Left kidney (tissue), 2 donors: ENCODE measurements around the gene SFXN5. TPM values are rescaled to one million over a fixed set of nuclear protein-coding genes. Genes with fewer than 3 reads are reported as not detected.
A peak's percentile ranks its signal among the peaks of the same experiment; 100 is the strongest.

Experiments
- DNase-seq: peaks from one replicate; pipeline ENCODE4 v3.0.0-alpha.2; 2013
- polyA plus RNA-seq: library from polyadenylated mRNA; unstranded; fragments of 120-200 nt; gene quantifications from one replicate; pipeline ENCODE4 v1.2.1, GENCODE V29; 2013; ENCODE audit not compliant: insufficient read length

The SFXN5 gene
- polyA plus RNA-seq, 1 donor: 26.3 TPM

DNA sequence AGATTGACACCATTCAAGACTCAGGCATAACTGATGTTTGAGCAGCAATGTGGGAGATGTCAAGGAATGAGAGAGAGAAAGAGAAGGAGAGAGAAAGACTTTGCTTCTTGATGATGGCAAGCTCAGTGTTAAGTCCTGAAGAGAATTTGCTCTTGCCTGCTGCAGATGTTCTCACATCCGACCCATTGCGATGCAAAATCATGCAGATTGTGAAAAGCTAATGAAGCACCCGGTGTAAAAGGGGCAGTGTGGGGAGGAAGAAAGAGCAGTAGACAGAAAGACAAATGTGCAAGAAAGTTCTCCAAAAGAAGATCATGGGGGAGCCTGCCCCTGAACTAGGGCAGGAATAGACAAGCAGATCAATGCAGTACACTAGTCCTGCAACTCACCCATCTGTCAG lies 96.5 kb downstream of the SFXN5 start:
- DNase-seq: no peak

DNA sequence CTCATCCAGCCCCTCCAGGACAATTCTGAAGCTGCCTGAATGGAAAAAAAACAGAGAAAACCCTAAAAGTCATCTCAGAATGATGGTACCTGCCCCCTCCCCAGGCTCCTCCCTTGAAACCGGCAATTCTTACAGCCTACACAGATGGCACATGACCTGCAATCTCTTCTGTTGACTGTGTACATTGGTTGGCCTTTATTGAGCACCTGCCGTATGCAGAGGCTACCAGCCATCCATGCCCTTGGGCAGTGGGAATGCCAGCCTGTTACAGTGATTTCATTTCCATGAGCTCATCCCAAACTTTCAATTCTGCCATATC lies 97.1 kb downstream of the SFXN5 start:
- DNase-seq: no peak

DNA sequence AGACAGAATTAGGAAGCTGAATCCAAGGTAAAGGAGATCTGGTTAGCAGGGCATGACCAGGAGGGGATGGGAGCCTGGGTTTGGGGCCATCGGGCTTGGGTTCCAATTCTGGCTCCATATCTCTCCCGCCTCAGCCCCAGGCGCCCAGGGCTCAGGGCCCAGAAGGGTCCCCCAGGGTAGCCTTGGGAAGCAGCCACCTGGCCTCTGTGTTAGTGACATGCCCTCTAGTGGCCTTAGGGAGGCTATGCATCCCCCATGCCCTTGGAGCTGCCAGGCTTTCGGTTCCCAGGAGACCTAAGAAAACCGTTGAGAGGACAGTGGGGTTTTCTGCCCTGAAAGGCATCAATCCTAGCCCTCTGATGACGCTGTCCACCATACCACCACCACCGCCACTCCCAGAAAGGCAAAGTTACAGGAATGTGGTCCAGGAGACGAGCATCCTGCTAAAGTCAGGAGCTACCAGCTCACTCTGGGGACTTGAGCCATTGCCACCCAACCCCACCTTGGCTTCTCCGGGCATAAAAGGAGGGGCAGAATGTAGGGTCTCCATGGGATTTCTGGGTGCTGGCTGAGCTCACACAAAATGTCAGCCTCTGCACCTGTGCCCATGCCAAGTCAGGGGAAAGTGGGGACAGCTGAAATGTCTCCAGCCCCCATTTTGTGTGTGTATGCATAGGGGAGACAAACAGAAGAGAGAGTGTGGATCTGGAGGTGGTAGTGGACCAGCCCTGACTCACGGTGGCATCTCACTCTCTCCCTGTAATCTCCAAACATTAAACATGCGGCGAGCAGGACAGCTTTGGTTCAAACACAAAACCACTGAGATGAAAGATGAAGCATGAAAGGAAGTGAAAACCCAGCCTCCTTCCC lies 97.7 kb downstream of the SFXN5 start:
- DNase-seq: peak; percentile 48

DNA sequence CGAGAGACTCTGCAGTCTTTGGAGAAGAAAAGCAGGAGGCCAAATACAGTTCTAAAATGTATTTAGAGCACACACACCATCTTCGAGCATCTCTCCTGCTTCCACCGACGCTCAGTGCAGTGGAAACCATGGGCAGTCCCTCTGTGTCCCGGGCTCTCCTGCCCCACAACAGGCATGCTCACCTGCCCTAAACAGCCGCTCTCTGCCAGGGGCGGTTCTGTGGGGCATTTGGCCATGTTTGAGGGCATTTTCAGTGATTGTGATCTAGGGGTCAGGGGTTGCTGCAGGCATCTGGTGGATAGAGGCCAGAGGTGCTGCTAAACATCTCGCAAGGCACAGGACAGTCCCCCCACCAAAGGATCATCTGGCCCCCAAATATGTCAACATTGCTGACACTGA lies 98.4 kb downstream of the SFXN5 start:
- no peak for DNase-seq

DNA sequence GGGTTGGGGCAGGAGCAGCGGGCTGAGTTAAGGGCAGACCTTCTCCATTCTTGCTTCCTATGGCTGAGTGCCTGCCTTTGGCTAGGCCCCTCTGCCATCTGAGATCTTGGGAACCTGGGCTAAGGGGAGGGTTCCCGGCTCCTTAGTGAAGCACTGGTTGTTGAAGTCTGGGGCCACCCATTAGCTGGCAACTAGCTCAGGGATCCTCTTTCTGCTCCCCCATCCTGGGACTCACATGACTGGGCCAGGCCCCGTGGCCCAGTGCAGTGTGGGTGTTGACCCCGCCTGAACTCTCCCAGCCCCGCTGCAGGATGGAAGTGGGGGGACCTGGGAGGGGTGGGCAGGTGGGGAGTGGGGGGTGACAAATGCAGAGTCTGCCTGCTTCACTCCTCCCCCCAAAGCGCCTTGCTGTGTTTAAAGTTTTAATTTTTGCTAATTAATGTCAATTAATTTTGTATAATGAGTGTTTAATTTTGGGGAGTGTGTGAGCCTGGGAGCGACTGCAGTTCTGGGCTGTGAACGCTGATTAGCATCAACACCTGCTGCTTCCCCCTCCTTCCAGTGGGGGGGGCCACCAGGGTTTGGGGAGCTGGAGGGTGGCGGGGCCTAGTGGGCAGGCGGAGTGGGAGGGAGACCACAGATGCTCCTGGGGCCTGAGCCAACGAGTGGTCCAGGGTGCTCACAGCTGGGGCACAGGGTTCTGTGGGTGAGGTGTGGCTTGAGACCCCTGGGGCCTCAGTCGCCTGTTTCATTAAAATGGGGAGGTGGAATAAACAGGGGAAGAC lies 99.0 kb downstream of the SFXN5 start:
- no peak for DNase-seq

DNA sequence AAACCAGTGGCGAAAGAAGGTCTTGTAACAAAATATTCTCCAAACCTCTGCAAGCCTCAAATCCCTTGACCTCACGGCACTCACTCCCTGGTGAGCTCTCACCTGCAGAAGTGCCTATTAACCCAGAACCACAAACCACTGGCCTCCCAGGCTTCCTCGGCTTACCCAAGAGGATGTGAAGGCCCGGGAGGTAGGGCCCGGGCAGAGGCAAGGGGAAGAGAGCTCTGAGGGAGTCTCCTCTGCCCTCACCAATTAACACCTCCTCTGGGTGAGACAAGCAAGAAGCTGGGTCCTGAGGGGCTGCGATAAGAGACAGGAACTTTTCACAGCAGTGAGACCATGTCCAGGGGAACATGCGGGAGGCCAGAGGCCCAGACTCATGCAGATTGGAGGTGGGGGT lies 100.5 kb downstream of the SFXN5 start:
- DNase-seq: no peak

DNA sequence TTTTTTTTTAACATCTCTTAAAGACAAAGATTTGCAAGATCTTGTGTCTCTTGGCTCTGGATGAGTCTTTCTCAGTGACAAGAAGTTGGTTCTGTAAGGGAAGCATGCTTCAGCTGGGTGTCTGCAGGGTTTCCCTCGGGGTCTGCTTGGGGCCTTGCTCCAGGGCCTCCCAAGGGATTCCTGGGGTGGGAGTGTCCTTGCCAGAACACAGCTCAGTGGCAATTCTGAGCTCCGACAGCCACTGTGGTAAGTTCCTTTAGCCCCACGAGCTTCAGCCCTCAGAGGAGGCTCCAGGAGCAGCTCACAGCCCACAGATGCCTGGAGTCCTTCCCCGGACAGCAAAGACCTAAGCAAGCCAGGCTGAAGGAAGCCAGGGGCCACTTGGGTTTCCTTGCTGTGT lies 101.8 kb downstream of the SFXN5 start:
- DNase-seq: no peak

DNA sequence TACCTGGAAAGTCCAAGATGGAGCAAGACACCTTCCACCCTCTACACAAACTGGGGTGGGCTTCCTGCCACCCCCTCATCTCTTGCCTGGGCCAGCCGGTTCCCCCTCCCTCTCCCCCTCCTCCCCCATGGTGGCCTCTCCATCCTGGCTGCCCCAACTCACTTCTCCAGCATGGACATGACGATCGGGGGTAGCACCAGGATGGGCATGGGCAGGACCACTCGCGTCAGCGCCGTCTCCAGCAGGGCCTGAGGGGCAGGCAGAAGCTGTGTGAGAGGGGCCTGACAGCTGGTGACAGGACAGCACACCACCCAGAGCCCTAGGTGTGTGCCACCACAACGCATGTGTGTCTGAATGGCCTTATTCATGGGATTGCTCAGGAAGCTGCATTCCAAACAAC lies 103.2 kb downstream of the SFXN5 start:
- no peak for DNase-seq

DNA sequence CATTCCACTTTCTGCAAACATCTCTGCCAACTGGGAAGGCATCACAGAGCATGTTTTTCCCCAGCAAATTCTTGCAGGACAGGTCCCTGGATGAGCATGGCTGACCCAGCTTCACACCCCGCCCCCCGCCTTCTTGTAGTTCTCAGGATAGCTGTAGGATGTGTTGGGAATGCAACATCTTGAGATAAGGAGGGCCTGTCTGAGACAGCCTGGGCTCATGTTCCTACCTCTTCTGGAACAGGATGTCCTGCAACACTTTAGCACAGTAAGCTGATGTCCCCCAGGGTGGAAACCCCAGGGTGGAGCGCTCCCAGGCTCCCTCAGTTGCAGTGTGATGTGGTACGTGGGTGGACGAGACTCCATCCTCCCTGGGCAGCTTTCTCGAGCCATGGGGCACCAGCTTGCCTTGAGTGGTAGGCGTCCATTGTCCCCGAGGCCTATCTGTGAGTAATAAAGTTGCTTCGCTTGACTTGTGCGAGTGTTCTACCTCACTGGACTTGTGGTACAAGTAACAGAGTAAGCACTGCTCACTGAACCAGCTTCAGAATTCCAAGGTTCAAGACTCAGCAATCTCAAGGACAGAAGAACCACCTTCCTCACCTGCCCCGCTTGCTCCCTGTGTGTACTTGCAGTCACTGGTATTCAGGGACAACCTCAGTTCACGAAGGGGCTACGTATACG lies 105.6 kb downstream of the SFXN5 start:
- DNase-seq: no peak

DNA sequence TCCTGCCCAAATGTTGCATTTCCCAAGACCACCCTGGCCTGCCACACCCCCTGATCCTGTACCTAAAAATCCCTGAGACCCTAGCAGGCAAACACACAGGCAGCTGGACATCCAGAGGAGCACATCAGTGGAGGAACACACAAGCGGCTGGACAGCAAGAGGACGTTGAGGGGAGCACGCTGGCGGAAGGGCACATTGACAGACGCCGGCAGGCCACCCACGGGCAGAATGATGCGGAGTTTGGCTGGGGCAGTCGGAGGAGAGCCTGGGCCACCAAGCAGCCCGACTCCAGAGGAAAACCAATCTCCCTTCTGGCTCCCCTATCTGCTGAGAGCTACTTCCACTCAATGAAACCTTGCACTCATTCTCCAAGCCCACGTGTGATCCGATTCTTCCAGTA lies 106.5 kb downstream of the SFXN5 start:
- no peak for DNase-seq

DNA sequence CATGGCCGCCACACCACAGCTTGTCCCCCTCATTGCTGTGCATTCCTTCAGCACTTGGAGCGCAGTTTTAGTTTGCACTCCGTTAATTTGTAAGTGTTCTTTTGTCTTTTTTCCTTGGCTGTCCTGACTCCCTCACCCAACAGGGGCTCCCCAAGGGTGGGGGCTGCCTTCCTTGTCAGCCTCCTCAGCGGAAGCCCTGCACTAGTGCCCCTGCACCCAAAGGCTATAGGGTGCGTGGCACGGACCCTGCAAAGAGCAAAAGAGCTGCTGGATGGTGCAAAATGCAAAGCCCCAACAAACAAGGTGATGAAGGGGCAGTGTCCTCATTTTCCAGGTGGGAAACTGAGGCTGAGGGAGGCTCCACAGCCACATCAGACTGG lies 107.4 kb downstream of the SFXN5 start:
- DNase-seq: no peak

DNA sequence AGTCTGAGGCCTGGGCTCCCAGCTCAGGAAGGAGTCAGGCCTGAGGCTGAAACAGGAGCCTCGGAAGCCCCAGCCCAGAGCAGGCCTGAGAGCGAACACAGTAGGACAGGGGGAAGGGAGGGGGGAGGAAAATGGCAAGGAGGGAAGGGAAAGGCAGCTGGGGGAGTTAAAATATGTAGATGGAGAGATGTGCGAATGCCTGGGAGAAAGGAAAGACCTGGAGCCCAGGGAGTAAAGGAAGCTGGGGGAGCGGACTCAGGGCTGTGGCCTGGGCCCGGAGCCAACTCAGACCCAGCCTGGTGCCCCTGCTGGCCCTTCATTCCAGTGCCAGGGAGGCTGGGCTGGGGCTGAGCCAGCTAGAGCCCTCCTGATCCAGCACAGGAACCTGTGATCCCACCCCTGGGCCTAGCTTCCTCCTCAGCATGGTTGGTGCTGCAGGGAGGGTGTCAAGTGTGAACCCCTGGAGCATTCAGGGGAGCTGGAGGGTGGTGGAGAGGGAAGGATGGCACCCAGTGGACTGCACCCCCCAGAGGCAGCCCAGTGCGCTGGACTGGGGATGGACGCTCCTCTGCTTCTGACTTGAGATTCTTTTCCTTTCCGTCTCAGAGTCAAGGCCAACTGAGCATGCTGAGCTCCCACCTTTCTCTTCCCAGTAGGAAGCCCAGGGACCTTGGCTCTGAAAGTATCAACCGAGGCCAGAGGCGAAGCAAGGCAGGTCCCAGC lies 107.9 kb downstream of the SFXN5 start:
- no peak for DNase-seq

DNA sequence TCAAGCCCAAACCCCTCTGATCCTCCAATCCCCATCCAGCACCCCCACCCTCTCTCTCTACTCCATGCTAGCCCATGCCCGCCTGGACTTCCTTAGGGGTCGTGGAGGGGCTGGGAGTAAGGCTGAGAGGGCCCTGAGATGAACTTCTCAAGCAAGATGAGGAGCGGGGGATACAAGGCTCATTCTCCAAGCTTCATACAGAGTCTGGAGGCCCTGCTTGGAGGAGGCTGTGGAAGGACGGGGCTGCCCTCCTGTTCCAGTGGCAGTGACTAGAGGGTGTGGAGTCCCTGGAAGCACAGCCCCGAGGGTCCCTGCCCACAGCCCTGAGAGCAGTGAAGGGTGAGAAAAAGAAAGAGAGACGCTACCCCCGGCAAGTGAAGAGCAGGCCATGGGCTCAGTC lies 108.6 kb downstream of the SFXN5 start:
- no peak for DNase-seq

DNA sequence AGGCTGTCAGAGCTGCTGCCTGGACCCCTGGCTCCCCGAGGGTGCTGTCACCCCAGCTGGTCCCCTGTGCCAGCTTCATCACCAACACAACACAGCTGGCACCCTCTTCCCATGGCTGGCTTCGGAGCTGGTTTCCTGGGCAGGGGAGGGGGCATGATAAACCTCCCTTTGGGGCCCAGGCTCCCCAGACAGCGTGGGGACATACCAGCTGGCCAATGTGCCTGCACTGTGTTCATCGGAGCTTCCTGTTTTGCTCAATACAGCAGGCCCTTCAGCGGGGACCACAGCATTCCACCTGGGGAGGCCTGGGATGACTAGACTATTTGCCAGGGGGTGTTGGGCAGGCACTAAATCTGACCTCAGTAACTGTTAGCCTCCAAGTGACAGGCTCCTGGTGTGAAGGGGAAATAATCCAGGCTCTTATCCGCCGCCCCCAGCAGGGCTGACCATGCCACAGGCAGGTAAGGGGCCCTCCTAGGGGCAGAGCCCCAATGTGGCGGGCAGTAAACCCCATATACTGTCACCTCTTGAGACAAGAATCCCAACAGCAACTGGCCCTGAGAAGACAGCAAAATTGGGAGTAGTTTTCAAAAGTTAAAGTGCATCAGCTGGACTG lies 109.6 kb downstream of the SFXN5 start:
- no peak for DNase-seq

DNA sequence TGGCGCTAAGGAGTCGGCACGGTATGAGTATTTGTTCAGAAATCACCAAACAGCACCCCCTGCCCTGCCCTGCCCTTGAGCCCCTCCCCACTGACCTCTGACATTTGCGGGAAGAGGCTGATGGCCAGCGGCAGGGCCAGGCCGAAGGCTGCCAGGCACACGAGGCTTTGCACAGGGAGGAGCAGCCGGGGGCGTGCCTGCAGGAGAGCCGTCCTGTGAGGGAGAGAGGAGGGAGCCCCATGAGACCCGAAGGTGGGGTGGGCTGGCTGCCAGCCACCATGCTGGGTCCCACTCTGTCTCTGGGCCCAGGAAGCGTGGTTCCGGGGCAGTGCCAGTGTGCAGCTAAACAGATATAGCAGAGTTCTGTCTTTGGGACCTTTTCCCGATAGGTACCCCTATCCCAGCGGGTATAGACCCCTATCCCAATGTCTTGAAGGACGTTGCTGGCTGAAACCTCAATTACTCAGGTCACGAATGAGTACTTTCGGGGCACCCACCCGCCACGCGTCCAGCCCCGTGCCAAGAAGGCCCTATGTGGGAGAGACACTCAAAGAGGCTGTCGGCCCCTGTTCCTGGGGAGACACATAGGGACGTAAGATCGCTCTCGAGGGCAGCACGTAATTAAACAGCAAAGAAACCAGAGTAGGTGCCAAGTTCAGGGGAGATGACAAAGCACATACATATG lies 110.3 kb downstream of the SFXN5 start:
- DNase-seq: no peak

DNA sequence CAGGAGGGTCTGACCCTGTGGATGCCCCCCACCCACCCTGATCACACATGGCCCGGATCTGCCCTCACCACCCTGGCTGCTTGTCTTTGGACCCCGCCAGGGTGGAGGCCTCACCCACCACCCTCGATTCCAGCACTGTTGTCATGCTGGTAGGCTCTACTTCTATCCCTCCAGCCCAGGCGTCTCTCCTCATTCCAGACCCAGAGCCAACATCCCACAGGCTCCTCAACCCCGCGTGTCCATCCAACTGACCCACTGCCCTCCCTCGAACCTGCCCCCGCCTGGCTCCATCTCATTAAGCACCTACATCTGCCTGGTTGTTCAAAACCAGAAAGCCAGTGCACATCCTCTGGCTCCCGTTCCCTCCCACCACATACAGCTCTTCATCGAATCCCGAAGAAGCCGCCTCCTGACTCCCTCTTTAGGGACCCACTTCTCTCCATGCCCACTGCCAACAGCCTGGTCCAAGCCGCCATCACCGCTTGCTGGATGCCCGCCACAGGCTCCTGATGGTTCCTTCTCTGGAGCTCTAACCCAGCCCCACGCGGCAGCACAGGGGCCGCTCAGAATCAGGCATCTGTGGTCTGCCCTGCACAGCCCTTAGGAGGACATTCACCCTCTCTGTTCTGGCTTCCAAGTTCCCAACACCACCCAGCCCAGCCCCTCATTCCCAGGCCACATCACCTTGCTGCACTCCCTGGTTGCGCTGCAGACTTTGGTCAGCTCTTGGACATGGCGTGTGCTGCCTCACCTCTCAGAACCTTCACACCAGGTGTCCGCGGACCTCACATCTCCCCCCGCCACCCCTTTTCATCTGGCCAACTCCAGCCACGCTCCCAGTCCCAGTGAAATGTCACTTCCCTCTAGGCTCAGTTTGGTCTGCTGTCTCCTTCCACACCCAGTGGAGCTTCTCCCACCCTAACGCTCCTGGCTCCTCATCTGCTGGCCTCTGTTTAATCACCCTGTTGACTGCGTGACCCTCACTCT lies 111.2 kb downstream of the SFXN5 start:
- DNase-seq: no peak

DNA sequence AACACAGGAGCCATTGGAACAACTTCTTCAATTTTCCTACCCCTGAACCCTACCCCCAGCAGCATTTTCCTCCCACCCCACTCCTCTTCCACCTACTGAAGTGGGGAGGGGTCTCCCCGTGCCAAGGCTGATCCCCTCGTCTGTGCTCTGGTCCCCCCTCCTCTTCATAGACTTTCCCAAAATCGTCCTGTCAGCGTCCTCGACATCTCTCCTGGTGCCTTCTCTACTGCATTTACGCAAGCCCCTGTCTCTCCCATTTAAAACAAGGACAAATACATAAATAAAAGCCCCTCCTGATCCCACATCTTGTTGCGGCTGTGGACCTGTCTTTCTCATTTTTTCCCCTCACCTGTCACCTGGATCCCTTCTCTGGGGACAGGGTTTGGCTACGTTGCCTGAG lies 112.0 kb downstream of the SFXN5 start:
- no peak for DNase-seq

DNA sequence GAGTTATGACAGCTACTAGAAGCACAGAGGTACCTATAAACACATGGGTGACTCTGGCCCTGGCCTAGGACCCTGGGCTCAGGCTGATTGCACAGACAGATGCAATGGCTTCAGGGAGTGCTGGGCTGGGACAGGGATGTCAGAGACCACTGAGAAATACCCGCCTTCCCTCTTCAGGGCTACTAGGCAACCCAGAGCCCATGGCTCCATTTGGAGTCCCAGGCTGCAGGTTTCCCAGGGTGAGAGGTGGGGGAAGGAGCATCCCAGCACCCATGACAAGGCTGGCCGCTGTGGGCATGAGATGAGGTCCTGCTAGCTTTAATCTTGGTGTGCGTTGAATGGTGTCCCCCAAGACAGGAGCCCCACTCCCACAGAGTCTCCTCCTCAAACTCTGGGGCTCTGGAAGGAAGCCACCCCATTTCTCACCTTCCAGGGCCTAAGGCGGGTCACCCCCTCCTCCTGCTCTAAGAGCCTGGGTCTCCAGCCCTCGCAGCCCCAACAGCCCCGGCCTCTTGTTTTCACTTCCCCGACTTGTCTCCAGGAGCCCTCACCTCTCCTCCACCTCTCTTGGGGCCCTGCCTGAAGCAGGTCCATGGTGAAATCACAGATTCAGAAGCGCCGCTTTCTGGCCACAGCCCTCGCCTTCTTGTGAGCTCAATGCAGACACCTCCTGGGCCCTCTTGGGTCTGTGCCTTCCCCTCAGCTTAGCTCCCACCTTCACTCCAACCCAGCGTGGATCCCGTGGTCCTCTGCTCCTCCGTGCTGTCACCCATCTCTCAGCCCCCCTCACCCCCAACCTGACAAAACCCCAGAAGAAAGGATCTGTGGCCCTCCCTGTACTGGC lies 112.7 kb downstream of the SFXN5 start:
- DNase-seq: no peak

DNA sequence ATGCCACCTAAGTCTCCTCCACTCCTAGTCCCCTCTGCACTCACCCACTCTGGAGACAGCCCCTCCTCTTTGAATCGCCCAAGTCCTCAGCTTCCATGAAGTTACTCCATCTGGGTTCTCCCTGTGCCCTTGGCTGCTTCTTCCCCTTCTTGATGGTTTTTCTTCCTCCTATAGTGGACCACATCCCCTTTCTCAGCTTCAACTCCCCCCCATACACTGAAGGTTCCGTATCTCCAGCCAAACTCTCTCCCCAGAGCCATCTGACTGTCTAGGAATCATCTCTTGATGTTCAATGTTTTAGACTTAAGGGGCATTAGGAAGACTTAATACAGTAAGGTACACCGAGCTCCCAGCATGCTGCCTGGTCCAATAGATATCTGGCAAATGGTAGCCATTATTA lies 114.6 kb downstream of the SFXN5 start:
- DNase-seq: no peak
